Left ventricle myocardium superior (tissue), 1 donor: ENCODE measurements around the gene PLCG2. TPM values are rescaled to one million over a fixed set of nuclear protein-coding genes. Genes with fewer than 3 reads are reported as not detected.
"Not testable (repeated sequence)": the region's sequence is repeated elsewhere in the genome, so short reads cannot be mapped to it uniquely, and the experiment has no call there.

Source experiments
- ATAC-seq: fragments of 200-7000 bp; cut with Tn5 transposase; one replicate; pipeline ENCODE4 v1.9.1; 2020; ENCODE audit warnings: mild to moderate bottlenecking, moderate library complexity
- DNase-seq: peaks from one replicate; pipeline ENCODE4 v3.0.0-alpha.2; 2020
- intact Hi-C: fragments of 100-400 bp; cut with micrococcal nuclease; formaldehyde crosslinking; loops from one replicate; pipeline ENCODE4 v1.11.0; 2022
- total RNA-seq: library from RNA; stranded (reverse); fragmentation: NEBNext Ultra II Directional; extraction: Animal tissue kit (Norgen Biotek cat#: 25700); gene quantifications from one replicate; pipeline ENCODE4 v1.2.1, GENCODE V29; 2021
- donor health status: DM: no; HTN: yes; CAD: no; lungs with severe emphysema.

Gene PLCG2
- total RNA-seq, 1 donor from 2014 or later, result 5.2 TPM

- intact Hi-C loops, result no loop called here
- DNase-seq (peak; percentile 68), ATAC-seq (peak; percentile 84)
Measured at GRCh38 chr16:81752225-81752875, 26.7 kb upstream of the PLCG2 start.

GRCh38 chr16:81752876-81753227 lies 26.2 kb upstream of the PLCG2 start:
- ATAC-seq, result no peak
- DNase-seq, result no peak
- intact Hi-C loops, result no loop called here

GRCh38 chr16:81754858-81755257 lies 24.2 kb upstream of the PLCG2 start:
- DNase-seq (no peak), ATAC-seq (no peak)
- intact Hi-C loops, result no loop called here

GRCh38 chr16:81755915-81756614 lies 23.0 kb upstream of the PLCG2 start:
- DNase-seq (peak; percentile 53), ATAC-seq (peak; percentile 57)
- intact Hi-C loops, result no loop called here

GRCh38 chr16:81756615-81757356 lies 22.3 kb upstream of the PLCG2 start:
- ATAC-seq, result no peak
- no peak for DNase-seq
- intact Hi-C loops, result no loop called here

- intact Hi-C loops, result no loop called here
- DNase-seq, result no peak
- no peak for ATAC-seq
Measured at GRCh38 chr16:81758376-81758775, 20.7 kb upstream of the PLCG2 start.

GRCh38 chr16:81762322-81762721 lies 16.8 kb upstream of the PLCG2 start:
- DNase-seq, ATAC-seq, intact Hi-C loops: not testable (repeated sequence)

- DNase-seq, result no peak
- intact Hi-C loops, result no loop called here
- no peak for ATAC-seq
Measured at GRCh38 chr16:81765111-81765919, 13.8 kb upstream of the PLCG2 start.

GRCh38 chr16:81765969-81766368 lies 13.1 kb upstream of the PLCG2 start:
- DNase-seq (no peak), ATAC-seq (no peak)
- intact Hi-C loops, result no loop called here

- intact Hi-C loops, result no loop called here
- DNase-seq (no peak), ATAC-seq (no peak)
Measured at GRCh38 chr16:81767987-81768592, 11.0 kb upstream of the PLCG2 start.

- no peak for ATAC-seq
- intact Hi-C loops, result no loop called here
- DNase-seq, result no peak
Measured at GRCh38 chr16:81770008-81770407, 9.1 kb upstream of the PLCG2 start.

- DNase-seq (peak; percentile 56), ATAC-seq (no peak)
- intact Hi-C loops, result no loop called here
Measured at GRCh38 chr16:81774348-81774747, 4.7 kb upstream of the PLCG2 start.

- ATAC-seq (no peak), DNase-seq (no peak)
- intact Hi-C loops, result no loop called here
Measured at GRCh38 chr16:81775570-81775969, 3.5 kb upstream of the PLCG2 start.

GRCh38 chr16:81778231-81778630 lies 860 bp upstream of the PLCG2 start:
- no peak for ATAC-seq
- no peak for DNase-seq
- intact Hi-C loops, result no loop called here

GRCh38 chr16:81779536-81780320 lies 637 bp downstream of the PLCG2 start:
- DNase-seq (peak; percentile 58), ATAC-seq (peak; percentile 47)
- intact Hi-C loops, result no loop called here

- DNase-seq, result no peak
- intact Hi-C loops, result no loop called here
- ATAC-seq, result no peak
Measured at GRCh38 chr16:81780350-81780749, 1.3 kb downstream of the PLCG2 start.

- ATAC-seq (no peak), DNase-seq (no peak)
- intact Hi-C loops, result no loop called here
Measured at GRCh38 chr16:81782236-81782635, 3.1 kb downstream of the PLCG2 start.

GRCh38 chr16:81784072-81784795 lies 5.1 kb downstream of the PLCG2 start:
- ATAC-seq, result peak; percentile 29
- no peak for DNase-seq
- intact Hi-C loops, result no loop called here
